ENCODE measurements around the gene GPER1.
"Not testable (repeated sequence)": the region's sequence is repeated elsewhere in the genome, so short reads cannot be mapped to it uniquely, and the experiment has no call there.

GPER1 gene

DNA sequence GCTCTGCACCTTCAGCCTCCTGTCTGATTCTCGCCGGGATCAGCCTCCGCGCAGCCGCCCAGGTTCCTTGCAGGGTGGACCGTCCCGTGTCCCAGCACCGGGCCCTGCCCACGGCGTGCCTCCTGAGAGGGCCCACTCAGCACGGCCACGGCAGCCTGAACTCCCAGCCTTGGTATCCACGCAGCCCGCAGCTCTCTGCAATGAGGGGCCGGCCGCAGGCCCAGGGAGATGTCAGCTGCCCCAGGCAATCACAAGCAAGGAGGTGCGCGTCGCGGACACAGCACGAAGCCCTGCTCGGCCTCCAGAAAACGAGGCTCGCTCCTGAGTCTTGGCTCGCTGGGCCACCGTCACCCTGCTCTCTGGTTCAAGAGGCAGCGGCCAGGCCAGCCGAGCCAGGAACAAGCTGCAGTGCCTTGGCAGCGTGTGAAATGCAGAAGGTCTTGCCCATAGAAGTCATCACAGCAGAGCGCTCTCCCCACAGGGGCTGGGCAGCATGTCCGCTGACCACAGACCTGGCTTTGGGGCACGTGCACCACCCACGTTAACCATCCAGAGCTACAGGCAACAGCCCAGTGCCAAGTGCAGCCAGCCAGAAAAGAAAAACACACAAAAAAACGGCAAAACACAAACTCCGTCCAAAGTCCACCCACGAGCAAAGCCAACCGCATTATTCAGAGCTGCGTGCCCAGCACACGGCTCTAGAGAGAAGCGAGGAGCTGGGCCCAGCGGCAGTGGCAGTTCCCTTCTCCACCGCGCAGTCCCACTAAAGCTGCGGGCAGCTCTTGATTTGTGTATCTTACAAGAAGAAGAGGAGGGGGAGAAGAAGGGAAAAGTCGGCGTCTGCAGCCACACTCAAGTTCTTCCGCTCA lies 13.9 kb downstream of the GPER1 start:
- DNase-seq (ENCODE audit: low read depth in 2 of 3, low spot score in 2 of 3): no peak

DNA sequence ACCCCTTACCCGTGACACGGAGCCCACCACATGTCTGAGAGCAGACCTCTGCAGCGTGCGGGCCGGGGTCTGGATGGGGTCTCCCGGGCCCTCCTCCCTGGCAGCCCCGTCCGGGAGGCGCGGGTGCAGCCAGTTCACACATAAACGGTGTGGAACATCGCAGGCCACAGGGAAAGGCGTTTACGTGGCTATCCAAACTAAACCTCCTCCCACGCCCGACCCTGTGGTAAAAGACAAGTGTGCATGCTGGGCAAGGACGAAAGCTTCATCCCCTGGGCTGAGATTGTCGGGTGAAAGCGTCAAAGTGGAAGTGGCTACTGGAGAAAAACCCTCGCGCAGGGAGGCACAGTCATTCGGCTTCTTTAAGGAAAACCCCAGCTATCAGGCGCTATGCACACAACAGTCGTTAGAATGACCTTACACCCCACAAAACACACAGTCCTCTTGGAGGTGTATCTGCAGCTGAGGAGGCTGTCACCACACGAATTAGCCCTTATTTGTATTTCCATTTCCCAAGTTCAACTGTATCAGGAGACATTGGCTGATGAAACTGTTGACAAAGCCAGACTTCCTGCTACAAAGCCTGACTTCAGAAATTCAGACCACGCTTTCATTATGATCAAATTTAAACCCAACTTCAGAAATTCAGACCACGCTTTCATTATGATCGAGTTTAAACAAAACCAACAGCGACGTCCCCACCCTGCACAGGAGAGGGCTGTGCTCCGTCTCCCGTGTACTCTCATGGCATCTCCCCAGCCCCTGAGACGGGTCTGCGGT lies 15.3 kb downstream of the GPER1 start:
- DNase-seq (ENCODE audit: low read depth in 2 of 3, low spot score in 2 of 3): peak in 1 of 3 experiments; percentile 8

DNA sequence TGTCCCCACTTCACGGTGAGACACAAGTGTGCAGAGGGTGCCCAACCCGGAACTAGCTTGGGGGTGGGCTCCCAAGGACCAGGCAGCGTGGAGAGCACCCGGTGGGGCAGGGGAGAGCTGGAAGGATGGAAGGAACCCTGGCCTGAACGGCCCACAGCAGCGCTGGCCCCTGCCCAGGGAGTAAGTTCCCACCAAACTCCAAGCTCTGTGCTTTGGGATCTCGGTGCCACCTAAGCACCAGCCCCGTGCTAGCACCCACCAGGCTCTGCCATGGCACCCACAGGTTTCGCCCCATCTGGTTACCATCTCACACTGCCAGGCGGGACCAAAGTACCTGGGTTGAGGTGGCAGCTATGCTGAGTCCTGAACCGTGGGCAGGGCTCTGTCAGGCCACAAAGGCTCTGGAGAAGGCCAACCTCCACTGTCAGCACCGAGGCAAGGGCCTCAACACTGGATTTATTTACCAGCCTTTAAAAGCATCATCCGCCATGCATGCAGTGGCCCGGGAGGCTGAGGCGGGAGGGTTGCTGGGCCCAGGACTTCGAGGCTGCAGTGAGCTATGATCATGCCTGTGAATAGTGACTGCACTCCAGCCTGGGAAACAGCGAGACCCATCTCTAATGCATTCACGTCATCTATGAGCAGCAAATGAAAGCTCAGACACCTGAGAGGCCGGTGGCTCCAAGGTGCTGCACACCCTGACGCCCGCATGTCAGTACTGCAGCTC lies 16.0 kb downstream of the GPER1 start:
- DNase-seq (ENCODE audit: low read depth in 2 of 3, low spot score in 2 of 3): no peak

DNA sequence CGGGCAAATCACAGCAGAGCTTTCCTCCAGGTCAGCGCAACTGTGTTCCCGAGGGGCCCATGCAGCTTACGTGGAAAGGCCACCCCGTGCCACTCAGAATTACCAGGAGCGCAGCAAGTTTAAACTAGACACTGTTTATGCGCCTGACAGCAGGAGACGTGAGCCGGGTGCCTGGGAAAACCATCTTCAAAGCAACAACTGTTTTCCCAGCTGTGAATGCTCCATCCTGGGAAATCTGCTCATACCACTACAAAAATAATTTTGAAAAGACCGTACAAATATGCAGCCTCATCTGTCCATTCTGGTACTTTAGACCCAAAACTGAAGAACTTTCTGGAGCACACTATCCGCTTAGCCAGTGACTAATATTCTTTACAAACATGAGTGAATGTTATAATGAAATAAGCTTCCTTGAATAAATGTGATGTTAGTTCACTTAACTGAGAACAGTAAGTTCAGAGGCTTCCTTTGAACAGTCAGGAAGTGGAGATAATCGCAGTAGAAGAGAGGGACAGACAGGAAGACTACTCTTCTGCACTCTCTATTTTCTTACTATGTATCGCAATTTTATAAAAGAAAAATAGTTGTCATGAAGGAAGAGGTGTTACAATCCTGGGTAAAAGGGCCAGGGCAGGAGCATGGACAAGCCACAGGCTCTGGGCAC lies 16.7 kb downstream of the GPER1 start:
- no peak for DNase-seq (ENCODE audit: low read depth in 2 of 3, low spot score in 2 of 3)

DNA sequence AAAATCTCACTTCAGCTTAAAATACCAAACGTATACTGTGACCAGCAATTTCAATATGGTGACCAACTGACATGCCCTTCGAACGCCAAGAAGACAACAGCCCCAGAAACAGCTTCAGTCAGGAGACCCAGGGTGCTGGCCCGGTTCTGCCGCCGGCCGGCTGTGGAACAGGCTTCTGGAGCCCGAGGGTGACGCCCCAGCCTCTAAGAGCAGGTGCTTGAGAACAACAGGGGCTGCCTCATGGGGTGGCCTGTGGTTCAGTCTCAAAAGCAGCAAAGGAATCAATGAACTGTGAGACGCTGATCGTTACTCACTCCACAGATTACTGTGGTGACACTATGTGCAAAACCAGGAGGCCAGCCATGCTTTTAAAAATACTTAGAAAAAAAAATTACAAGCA lies 17.3 kb downstream of the GPER1 start:
- no peak for DNase-seq (ENCODE audit: low read depth in 2 of 3, low spot score in 2 of 3)

DNA sequence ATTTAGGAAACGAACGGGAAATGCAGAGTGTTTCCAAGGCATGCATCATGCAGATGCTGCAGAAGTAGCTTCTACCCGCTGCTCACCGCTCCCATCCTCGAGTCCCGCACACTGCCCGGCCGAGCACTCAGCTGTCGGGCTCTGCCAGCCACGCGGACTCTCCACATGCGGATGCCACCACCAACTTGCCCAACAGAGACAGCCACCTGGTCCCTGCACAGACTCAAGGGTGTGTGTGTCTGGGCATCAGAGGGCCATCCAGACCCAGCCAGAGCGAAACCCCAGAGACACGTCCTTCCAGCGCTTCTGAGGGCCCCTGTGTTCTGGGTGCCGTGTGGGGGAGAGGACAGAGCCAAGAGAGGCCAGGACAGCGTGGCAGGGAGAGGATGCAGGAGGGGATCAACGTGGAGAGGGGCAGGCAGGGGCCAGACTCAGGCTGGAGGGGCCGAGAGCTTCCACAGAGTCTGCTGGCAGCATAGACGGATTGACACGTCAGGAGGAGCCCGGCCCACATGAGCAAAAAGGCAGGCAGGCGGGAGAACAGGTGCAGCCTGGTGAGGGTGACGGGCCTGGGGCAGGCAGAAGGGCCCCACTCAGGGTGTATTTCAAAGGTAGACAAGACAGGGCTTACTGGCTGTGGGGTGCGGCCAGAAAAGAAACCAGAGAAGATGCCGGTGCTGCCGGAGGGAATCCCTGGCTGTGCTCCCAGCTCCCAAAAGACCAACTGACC lies 18.3 kb downstream of the GPER1 start:
- DNase-seq (ENCODE audit: low read depth in 2 of 3, low spot score in 2 of 3): no peak

DNA sequence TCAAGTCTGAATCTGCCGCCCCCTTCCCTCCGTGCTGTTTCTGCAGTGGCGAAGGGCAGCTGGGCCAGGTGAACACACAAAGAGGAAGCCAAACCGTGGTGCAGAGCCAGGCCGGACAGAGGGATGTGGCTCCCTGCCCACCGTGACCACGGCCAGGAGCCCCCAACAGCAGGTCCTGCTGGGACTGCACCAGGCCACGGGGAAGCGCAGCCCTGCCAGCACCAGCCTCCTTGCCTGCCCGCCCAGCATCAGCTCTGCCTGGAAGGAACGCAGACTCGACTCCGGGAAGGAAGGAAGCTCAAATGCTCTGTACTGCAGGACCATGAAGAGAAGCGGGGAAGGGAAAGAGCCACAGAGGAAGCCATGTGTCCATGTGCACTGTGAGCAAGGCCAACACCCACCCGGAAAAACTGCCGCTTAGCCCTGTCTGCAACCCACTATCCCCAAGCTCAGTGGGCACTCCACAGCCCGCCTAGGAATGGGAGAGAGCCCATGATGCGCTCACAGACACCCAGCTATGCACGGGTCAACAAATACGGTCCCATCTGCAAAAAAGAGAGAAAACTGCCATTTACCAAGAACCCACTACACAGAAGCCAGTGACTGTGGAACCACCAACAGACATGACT lies 19.0 kb downstream of the GPER1 start:
- no peak for DNase-seq (ENCODE audit: low read depth in 2 of 3, low spot score in 2 of 3)

DNA sequence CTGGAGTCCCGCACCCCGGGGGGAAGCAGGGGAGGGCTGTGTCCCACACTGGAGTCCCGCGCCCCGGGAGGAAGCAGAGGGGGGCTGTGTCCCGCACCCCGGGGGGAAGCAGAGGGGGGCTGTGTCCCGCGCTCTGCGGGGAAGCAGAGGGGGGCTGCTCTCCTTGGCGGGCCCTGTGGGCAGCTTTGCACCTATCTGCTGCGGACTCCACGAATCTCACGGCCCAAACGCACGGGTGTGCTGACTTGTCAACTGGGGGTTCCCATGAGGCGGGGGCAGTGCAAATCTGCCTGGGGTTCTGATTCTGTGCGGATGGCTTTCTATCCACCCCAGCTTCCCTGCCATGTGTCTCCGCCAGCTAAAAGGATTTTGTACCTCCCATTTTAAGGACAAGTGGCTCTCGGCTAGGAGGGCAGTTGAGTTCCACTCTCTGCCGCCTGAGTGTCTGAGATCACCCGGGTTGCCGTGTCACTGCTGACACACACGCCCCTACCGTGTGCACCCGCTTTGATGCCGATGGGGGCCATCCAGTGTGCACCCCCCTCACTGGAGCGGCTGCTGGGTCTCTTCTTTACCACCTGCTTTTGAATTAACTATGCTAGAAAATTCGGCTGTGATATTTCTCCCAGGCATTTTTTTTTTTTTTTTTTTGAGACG lies 20.5 kb downstream of the GPER1 start:
- DNase-seq (ENCODE audit: low read depth in 2 of 3, low spot score in 2 of 3): no peak

DNA sequence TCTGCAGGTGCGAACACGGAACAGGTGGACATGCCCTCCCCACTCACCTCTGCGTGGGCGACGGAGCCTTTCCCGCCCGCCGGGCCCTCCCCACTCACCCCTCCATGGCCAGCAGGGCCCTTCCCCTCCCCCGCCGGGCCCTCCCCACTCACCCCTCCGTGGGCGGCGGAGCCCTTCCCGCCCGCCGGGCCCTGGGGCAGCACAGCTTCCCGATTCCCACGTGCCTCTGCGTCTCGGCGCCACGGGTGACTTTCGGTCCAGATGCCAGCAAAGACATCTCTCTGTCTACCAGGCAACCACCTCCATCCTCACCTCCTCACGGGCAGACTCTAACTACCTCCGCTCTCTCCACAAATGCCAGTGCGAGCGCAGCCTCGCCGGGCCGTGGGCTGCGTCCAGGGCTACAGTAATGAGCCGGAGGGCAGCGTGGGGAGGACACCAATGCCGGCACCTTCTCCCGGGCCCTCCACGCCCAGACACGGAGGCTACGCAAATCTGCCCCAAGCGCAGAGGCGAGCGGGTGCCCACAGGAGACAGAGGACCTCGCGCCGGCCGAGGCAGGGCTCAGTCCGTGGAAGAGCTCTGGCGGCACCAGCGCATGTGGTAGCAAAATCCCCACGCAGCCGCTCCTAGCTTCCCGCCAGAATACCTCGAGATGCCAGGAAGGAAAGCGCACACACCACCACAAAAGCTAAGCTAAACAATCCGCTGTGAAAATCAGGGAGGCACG lies 21.8 kb downstream of the GPER1 start:
- no peak for DNase-seq (ENCODE audit: low read depth in 2 of 3, low spot score in 2 of 3)

DNA sequence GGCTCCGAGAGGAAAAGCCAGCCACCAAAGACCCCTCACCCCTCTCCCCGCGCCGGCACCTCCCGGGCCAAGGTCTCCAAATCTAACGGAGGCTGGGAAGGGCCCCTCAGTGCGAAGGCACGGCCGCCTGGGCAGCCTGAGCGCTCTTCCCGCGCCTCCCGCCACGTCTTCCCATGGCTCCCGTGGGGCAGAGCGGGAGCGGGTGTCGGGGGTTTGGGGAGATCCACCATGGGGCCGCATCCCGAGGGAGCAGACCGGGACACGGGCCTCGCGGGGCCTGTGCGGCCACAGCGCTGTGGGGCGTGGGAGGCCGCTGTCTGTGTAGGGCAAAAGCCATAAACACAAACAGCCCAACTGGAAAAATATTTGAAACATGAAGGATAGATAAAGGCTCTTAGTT lies 22.4 kb downstream of the GPER1 start:
- DNase-seq (ENCODE audit: low read depth in 2 of 3, low spot score in 2 of 3): no peak

DNA sequence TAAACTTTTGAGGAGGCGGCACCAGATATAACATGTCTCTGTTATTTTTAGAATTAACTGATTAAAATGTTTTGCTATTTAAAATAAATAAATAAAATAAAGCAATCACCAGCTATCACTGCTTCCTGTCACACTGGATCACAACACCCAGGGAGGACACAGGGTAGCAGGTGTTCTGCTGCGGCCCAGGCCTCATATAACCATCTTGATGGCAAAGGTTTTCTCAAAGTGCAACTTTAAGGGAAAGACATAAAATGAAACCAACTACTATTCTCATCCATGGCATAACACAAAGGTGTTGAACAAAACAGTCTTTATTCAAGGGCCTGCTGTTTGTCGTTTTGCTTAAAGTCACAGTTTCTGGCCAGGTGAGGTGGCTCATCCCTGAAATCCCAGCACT lies 23.2 kb downstream of the GPER1 start:
- no peak for DNase-seq (ENCODE audit: low read depth in 2 of 3, low spot score in 2 of 3)

DNA sequence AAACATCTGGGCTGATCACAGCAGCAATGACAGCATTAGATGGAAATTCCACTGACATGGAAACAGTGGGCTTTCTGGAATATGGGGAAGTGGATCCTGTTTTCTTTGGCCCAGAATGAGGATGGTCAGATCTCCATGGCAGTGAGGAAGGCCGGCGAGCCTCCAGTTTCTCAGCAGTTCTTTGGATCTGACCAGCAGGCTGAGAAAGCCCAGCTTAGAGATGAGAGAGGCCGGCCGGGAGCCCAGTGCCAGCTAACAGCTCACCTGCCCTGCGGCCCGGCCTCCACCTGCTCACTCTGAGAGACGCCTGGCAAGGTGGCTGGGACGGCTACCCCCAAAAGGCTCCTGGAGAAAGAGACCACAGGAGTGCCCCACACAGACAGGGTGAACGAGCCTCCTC lies 24.2 kb downstream of the GPER1 start:
- no peak for DNase-seq (ENCODE audit: low read depth in 2 of 3, low spot score in 2 of 3)

DNA sequence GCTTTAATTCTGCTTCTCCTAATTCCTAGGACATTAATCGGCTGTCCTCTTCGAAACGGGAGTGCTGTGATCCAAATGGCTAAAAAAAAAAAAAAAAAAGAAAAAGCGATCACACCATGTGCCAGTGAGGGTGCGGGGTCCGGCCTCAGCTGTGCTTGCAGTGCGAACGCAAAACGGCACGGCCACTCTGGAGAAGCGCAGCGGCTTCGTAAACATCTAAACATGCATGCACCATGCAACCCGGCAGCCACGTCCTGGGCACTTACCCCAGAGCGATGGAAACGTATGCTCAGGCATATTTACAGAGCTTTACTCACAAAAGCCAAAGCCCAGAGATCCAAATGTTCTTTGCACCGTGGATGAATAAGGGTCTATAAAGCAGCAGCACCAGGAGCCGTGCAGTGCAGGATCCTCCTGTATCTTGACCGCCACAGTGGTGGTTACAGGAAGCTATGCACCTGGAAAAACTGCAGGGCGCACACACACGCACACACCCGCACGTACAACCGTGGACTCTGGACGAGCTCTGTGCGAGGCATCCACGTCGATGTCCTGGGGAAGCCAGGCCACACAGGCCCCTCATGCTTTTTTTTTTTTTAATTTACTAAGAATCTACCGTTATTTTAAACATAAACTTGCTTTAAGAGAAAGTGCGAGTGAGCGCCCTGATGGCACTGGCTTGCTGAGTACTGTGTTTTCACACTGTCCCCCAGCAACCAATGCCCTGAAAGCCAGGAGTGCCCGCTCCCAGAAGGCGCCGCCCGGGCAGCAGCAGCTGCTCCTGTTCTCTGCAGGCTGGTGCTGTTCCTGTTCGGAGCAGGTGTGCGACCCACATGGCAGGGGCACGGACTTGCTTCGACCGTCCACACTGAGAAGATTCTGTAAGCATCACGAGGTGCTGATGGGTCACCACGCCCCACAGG lies 25.0 kb downstream of the GPER1 start:
- DNase-seq (ENCODE audit: low read depth in 2 of 3, low spot score in 2 of 3): no peak

DNA sequence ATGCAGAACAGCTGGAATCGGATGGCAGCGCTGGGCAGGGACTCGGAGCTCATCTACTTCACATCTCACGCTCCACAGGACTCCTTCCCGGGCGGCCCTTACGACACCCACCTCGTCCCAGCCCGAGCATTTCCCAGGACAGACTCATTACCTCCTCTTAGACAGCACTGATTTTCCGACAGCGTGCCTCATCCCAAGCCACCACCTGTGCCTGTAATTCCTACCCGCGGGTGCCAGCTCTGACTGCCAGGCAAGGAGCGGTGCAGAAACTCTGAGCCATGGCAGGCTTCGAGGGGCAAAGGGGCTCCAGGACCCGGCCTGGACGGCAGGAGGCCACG lies 25.6 kb downstream of the GPER1 start:
- DNase-seq (ENCODE audit: low read depth in 2 of 3, low spot score in 2 of 3): no peak

DNA sequence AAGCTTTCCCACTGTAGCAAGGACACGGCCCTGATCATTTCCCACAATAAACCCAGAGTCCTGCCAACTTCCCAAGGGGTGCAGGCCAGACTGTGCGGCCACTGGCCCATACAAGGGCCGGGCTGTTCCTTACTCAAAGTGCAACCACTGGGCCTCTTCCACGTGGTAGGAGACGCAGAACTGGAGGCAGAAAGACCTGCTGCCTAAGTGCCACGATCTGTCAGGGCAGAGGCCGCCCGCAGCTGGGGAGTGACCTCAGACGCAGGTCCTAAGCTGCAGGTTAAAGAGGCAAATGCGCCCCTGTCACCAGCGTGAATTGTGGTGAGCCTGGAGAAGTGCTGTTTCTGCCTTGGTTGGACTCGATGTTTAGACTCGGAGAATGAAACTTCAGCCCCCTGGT lies 26.2 kb downstream of the GPER1 start:
- DNase-seq (ENCODE audit: low read depth in 2 of 3, low spot score in 2 of 3): no peak

DNA sequence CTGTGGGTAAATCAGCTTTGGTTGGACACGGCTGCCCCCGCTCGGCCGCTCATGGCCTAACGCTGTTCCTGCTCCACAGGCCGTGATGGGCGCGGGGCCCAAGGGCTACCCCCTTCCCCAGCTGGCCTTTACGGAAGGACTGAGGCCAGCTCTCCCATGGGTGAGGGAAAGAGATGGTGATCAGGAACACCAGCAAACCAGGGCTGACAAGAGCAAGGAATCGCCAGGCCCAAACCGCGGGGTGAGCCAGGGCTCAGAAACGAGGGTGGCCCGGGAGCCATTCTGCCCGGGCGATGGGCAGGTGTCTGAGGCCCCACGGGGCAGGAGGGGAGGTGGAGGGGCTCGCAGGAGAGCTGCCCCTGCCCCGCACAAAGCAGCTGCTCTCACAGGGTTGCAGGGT lies 26.6 kb downstream of the GPER1 start:
- DNase-seq (ENCODE audit: low read depth in 2 of 3, low spot score in 2 of 3): no peak

DNA sequence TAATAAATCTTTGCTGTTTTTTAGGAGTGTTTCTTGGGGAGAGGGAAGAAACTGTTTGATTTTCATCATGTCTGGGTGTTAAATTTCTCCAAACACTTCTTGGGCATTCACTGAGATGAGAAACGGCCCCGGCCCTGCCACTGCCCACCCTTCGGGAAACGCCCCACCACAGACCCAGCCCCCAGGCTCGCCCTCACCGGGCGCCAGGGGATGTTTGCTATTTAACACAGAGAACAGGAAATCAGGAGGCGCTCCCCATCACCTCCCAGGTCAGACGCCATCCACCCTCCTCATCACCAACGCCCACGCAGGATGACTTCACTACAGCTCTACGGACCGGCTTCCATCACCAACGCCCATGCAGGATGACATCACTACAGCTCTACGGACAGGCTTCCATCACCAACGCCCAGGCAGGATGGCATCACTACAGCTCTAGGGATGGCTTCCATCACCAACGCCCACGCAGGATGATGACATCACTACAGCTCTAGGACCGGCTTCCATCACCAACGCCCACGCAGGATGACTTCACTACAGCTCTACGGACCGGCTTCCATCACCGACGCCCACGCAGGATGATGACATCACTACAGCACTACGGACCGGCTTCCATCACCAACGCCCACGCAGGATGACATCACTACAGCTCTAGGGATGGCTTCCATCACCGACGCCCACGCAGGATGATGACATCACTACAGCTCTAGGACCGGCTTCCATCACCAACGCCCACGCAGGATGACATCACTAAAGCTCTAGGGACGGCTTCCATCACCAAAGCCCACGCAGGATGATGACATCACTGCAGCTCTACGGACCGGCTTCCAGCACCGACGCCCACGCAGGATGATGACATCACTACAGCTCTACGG lies 27.5 kb downstream of the GPER1 start:
- DNase-seq (ENCODE audit: low read depth in 2 of 3, low spot score in 2 of 3): not testable (repeated sequence)

Data from activated CD8-positive, alpha-beta memory T cell treated with anti-CD3 and anti-CD28 coated beads for 48 hours (primary cell).